ENCODE data around the gene RPS6KB2.

RPS6KB2 gene

DNA sequence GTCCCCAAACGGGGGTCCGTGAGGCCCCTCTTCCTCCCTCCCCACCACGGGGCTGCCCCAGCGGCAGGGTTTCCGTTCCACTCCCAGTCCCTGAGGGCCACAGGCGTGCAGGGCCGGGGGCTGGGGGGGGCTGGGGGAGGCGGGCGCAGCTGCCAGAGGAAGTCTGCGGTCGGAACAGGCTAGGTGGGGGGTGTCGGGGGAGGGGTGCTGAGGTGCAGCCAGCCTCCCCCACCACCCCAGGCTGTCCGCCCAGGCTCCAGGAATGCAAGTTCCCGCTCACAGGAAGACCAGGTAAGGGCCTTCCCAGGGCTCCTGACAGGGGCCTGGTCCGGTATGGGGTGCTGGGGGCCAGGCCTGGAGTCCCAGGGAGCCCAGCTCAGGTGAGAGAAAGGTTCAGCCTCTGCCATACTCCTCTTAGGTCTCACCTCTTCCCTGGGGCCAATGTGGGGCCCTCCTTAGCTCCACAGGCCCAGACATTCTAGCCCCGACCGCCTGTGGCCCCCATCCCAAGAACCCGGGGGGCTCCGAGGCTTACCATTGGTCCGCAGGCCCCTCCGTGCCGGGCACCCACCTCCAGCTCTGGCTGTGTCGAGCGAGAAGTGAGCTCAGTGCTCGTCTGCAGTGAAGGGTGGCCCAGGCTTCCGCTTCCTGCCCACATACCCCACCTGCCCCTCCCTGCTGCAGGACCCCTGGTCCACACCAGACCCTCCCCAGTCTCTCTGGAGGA, 9.0 kb downstream of the RPS6KB2 start, which contains the start of gene PTPRCAP:
Gene PTPRCAP, minus strand, starts transcription at position 601 of the 727 bp plus-strand sequence. Its CDS starts 63 bp downstream, at position 538.
- DNase-seq (ENCODE audit: low read depth) = peak; percentile 86
- TF ChIP-seq, protein P1, sequence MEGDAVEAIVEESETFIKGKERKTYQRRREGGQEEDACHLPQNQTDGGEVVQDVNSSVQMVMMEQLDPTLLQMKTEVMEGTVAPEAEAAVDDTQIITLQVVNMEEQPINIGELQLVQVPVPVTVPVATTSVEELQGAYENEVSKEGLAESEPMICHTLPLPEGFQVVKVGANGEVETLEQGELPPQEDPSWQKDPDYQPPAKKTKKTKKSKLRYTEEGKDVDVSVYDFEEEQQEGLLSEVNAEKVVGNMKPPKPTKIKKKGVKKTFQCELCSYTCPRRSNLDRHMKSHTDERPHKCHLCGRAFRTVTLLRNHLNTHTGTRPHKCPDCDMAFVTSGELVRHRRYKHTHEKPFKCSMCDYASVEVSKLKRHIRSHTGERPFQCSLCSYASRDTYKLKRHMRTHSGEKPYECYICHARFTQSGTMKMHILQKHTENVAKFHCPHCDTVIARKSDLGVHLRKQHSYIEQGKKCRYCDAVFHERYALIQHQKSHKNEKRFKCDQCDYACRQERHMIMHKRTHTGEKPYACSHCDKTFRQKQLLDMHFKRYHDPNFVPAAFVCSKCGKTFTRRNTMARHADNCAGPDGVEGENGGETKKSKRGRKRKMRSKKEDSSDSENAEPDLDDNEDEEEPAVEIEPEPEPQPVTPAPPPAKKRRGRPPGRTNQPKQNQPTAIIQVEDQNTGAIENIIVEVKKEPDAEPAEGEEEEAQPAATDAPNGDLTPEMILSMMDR (IDR thresholded peaks at IDR 0.05; ENCODE audit: insufficient read depth, low read depth, low read length, missing control alignments) = no peak
- H3K4me3 ChIP-seq (ENCODE audit: low read depth, low read length) = peak within 1 kb of the TSS; percentile 88

DNA sequence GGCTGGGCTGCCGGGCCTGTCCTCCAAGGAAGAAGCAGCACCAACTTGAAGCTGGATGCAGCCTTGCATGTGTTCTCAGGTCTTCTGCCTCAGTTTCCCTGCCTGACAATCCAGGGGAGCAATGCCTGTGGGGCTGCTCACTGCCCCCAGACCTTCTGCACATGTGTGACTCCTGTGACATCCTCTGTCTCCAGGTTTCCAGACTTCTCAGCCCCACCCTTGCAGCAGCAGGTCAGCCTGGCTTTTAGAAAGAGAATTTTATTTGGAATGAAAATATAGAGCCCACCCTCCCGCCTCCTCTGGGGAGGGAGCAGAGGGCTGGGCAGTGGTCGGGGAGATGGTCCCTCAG, 9.5 kb downstream of the RPS6KB2 start:
- DNase-seq (ENCODE audit: low read depth) = no peak
- peak overlapping the region; percentile 88 for H3K4me3 ChIP-seq (ENCODE audit: low read depth, low read length)
- TF ChIP-seq, protein P1 (IDR thresholded peaks at IDR 0.05; ENCODE audit: insufficient read depth, low read depth, low read length, missing control alignments) = no peak

DNA sequence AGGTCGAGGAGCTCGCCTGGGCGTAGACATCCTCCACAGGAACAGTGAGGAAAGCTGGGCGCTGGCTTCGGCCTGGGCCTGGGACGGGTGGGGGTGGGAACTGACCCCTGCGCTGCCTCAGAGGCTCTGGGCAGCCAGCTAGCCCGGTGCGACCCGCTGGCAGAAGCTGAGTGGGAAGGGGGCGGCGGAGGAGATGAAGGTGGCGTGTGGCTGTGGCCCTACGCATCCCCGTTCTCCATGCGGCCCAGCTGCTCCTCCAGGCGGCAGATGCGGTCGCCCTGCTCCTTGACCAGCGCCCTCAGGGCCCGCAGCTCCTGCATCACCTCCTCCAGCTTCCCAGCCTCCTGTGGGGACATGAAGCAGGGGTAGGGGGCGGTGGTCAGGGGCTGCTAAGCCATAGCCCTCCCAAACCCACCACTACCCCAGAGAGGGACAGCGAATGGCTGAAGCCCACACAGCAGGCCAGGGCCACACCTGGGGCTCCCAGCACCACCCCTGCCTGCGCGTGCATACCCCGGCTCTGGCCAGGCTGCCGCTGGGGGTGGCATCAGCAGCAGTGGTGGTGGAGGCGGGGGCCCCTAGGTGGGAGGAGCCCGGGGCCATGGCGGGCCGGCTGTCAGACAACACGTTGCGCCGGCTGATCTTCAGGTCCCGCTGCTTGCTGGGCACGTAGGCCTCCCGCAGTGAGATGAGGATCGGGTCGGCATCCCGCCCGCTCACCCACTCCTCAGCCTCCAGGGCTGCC, 10.0 kb downstream of the RPS6KB2 start:
- TF ChIP-seq, protein P1 (IDR thresholded peaks at IDR 0.05; ENCODE audit: insufficient read depth, low read depth, low read length, missing control alignments) = no peak
- peak overlapping the region; percentile 88 for H3K4me3 ChIP-seq (ENCODE audit: low read depth, low read length)
- DNase-seq (ENCODE audit: low read depth) = peak; percentile 85

DNA sequence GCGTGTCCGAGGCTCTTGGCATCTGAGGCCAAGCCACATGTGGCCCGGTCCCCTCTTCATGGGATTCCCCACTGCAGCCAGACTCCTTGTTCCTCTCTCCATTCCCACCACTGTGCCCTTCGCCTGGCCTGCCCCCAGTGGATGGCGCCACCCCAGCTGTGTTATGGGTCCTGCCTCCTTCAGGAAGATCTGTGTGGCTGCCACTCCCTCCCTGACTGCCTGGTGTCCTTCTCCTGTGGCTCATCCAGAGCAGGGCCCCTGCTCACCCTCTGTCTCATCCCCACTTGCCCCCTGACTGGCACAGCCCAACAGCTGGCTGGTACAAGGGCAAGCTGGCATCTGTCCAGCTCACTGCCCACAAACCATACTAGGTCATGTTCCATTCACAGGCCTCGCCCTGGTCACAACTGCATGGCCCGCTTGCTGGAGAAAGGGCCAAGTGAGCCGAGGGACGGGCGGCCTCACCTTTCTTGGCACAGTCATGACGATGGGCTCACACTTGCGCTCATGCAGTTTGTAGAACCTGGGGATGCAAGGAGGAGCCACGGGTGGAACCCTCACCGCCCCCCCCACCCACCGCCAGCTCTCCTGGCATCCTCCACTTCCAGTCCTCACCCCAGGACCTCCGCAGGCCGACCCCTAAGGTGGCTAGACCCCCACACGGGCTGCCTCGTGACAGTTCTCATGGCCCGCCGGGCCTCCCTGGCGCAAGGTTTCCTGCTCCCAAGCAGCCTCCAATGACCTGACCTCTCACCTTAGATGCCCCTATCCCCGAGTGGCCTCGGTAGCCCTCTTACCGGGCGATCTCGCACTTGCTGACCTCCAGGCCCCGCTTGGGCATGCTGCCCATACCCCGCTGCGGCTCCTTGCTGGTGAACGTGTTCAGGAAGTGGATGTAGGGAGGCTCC, 11.3 kb downstream of the RPS6KB2 start:
- TF ChIP-seq, protein P1 (IDR thresholded peaks at IDR 0.05; ENCODE audit: insufficient read depth, low read depth, low read length, missing control alignments) = peak; percentile 16
- H3K4me3 ChIP-seq (ENCODE audit: low read depth, low read length) = no peak overlapping the region; the same call in 1 of the 2 replicates
- peak; percentile 31 for DNase-seq (ENCODE audit: low read depth)

DNA sequence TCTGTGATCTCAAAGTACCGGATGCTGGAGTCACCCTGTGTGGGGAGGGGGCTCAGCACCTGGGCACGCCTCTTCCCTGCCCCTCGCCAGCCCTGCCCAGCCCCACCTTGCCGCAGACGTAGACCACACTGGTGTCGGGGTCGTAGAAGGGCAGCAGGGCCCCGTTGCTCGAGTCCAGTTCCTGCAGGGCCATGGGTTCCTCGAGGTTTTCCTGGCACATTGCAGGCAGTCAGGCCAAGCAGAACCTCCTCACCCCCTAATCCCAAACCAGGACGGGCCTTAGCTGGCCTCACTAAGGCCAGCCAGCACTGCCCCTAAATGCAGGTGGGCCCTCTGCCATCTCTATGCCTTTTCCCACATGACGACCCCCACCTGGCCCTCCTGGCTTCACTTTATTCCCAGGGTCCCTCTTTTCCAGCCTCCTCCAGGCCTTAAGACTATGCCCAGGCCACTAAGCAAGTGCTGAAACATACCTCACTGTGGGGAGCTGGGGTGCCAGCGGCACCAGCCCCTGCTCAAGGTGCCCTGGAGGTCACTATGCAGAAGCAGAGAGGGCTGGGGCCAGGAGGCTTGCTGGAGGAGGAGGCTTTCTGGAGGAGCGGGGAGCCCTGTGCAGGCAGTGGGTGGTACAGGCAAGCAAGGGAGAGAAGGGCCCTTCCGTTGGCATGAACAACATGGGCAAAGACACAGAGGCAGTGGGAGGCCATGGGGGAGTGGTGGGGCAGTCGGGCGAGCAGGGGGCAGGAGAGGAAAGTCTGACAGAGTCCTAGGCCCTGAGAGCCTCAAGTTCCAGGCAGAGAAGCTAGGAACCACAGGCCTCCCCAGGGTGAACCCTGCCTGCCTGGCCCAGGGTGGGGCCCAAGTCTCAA, 12.2 kb downstream of the RPS6KB2 start:
- TF ChIP-seq, protein P1 (IDR thresholded peaks at IDR 0.05; ENCODE audit: insufficient read depth, low read depth, low read length, missing control alignments) = no peak
- no peak for DNase-seq (ENCODE audit: low read depth)
- H3K4me3 ChIP-seq (ENCODE audit: low read depth, low read length) = no peak overlapping the region

DNA sequence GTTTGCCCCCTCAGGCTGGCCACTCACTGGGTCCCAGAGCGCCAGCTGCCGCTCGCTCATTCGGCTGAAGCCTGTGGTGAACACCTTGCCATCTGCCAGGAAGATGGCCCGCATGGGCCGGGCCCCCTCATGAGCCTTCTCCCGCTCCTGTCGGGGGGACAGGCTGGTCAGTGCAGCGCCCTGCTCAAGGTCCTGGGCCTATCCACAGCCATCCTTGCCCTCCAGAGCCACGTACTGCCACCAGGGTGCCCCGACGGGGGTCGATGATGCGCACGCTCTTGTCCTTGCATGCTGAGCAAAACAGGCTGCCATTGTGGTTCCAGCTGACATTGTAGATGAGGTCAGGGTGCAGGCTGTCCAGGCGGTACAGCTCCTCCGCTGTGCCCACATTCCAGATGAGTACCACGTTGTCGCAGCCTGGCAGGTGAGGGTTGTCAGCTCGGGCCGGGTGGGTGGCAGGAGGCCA, 12.8 kb downstream of the RPS6KB2 start:
- TF ChIP-seq, protein P1 (IDR thresholded peaks at IDR 0.05; ENCODE audit: insufficient read depth, low read depth, low read length, missing control alignments) = no peak
- H3K4me3 ChIP-seq (ENCODE audit: low read depth, low read length) = no peak overlapping the region
- no peak for DNase-seq (ENCODE audit: low read depth)

All from GM12865 (cell line).